IPS-NIHi7 (cell line): ENCODE results near the gene CEP83.
"Not testable (repeated sequence)": the region's sequence is repeated elsewhere in the genome, so short reads cannot be mapped to it uniquely, and the experiment has no call there.

Experiments
- DNase-seq: peaks from one replicate; pipeline ENCODE4 v3.0.0; 2012; ENCODE audit warnings: mixed read lengths; ENCODE audit errors: extremely low spot score

CEP83 gene

DNA sequence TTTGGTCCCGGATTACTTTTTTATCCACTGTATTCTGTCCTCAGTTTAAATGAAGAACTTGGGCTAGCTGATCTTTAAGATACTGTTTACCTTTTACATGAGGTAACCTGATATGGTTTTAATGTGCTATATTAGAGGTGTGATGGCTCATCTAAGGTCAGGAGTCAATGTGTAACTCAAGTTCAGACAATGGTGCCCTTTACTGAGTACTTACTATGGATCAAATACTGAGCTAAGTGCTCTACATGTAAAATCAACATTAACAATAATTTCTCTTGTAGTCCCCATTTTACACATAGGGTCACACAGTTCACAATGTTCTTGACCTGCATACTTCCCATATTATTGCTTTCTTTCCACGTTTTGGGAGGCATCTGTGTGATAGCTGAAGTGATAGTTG is 79.2 kb downstream of the CEP83 start:
- DNase-seq: no peak

DNA sequence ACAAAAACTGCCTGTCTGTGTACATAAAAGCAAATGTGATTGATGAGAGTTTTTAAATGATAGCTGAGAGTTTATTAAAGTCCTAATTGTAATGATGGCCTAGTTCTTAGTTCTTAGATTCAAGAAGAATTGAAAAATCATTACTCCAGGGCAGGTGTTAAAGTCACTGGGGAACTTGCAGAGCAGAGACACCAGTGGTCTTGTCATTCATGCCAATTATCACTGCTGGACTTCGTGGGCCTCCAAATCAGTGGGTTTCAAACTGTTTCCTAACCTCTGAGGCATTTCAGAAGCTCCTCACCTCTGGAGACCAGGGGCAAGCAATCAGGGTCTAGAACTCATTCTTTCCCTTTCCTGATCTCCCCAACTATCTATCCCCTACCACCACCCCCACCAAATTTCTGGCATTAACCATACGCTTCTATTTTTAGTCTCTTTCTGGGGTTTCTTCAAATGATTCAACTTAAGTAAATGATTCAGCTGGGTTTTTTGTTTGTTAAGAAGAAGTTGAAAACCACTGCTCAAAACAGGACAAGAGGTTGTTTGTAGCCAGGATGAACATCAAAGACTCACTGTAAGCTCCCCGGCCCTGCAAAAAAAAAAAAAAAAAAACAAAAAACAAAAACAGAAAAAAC is 80.1 kb downstream of the CEP83 start:
- DNase-seq: no peak

DNA sequence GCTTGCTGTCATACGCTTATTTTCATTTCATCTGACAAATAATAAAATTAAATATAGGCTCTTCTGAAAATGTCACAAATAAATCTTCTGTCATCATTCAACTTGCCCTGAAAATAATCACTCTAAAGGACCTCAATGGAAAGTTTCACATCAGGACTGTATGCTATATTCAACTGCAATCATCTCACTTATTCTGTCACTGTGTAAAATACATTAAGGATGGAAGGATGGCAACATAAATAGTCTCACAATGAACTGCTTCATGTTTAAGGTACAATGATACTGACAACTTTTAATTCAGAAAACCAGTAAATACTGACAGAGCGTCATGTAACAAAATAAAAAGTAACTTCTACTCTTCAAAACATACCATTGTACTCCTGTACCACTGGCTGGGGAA is 82.1 kb downstream of the CEP83 start:
- DNase-seq: no peak

DNA sequence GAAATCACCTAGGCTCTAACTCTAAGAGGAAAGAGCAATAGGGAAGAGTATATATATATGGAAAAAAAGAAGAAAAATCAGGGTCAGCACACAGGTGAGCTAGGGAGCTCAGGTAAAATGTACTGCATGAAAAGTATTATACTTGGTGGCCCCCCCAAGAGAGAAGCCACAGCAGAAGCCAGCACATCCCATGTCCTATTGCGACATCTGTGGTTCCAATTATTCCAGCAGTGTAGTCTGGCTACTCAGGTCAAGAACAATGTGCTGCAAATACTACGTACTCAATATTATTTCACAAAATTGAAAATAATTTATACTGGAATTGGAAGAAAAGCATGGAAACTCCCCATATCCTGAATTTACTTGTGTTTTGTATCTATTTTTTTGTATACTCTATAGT is 85.5 kb downstream of the CEP83 start:
- no peak for DNase-seq

DNA sequence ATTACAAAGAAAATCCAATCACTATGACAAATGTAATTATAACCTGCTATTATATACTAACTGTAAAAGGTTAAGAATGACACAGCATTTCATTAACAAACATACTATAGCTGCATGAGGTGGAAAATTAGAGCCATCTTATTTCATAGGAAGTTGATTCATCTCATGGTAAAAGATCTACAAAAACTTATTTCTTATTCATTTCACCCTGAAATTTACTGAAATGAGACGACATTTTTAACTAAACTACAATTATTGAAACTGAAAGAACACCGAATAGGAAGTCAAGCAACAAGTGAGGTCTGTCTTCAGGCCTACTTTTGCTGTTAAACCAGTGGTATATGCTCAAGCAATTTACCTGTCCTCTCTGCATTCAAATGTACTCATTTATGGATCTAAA is 87.2 kb downstream of the CEP83 start:
- no peak for DNase-seq

DNA sequence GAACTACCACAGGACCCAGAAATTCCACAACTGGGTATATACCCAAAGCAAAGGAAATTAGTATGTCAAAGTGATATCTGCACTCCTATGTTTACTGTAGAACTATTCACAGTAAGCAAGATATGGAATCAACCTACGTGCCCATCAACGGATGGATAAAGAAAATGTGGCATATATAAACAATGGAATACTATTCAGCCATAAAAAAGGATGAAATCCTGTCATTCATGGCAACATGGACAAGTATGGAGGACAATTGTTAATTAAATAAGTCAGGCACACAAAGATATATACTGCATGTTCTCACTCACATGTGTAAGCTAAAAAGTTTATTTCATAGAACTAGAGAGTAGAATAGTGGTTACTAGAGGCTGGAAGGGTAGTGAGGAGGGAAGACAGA is 97.0 kb downstream of the CEP83 start:
- DNase-seq: no peak

DNA sequence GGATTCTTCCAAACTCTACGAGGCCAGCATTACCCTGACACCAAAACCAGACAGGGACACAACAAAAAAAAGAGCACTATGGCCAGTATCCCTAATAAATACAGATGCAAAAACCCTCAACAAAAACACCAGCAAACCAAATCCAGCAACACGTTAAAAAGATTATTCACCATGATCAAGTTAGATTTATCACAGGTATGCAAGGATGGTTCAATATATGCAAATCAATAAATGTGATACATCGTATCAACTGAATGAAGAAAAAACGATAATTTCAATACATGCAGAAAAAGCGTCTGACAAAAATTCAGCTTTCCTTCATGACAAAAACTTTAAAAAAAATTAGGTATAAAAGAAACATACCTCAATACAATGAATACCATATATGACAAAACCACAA is 99.9 kb downstream of the CEP83 start:
- DNase-seq: no peak

DNA sequence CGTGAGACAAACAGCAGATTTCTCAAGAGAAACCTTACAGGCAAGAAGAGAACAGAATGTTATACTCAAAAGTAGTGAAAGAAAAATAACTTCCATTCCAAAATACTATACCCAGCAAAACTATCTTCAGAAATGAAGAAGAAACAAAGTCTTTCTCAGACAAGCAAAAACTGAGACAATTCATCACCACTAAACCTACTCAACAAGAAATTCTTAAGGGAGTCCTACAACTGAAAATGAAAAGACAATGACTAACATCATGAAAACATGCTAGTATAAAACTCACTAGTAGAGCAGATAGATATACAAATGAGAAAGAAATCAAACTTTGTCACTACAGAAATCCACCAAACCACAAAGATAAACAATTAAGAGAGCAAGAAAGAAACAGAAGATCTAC is 106.5 kb downstream of the CEP83 start:
- no peak for DNase-seq

DNA sequence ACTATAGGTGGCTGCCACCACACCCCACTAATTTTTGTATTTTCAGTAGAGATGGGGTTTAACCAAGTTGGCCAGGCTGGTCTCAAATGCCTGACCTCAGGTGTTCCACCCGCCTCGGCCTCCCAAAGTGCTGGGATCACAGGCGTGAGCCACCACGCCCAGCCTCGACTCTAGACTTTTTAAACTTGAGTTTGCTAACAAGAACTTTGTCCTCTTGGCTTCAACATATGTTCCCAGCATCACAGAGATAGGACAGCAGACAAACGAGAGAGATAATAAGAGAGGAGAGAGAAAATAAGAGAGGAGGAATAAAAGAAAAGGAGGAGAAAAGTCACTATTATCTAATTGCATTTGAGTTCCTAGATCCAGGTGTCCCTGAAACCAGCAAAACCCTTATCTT is 119.1 kb downstream of the CEP83 start:
- DNase-seq: no peak

DNA sequence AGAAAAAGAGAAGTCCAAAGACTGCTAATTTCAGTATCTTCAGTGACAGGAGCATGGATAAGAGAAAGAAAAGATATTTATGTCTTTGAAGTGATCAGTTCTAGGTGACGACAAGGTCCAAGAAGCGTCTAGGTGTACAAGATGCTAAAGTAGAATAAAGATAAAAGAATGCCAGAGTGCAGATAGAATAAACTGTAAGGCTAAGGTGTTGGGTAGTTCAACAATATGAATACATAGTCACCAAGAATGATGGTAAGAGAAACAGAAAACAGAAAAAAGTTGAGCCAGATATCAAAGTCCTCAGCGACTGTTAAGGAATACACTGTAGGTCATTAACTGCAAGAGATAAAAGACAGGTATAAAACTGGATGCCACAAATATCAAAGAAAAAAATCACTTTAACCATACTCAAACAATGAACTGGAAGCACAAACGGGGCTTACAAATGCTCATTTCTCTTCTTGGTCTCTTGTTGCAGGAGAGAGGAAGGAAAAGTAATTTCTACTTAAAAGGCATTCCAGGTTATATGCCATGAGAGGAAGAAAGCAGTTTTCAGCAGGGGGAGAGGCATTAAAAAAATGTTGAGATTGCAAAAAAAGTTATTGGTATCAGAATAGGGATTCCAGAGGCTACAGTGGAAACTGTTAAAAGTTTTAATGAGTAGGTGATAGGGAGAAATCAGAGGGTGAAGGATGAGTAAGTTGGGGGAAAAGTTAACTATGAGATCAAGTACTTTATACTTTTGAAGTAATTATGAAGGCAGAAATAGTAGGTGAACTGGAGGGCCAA is 121.5 kb downstream of the CEP83 start:
- DNase-seq: no peak

DNA sequence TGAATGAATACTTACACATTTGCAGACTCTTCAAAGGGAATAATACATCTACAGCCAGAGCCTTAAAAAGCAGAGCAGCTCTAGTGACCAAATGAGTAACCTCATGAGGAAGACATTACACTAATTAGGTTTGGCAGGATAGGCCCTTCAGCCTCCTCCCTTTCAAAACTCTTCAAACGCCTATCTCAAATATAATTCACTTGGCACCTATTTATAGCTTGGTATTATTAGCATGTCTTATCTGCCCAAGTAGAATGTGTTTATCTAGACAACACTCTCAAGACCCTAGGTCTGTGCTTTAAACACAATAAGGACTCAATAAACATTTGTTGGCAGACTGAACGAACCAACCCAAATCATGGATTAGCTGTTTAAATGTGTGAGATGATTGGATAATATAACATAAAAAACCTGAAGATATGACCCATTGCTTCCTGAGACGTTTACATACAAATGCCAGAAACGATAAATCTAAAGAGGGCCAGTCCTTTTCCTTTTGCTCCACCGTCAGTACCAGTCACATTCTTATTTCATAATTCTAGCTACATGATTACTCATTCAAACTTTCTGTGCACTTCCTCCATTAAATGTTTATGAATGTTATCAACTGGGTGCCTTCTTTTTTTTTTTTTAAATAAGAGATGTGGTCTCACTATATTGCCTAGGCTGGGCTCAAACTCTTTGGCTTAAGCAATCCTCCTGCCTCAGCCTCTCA is 123.3 kb downstream of the CEP83 start:
- no peak for DNase-seq

DNA sequence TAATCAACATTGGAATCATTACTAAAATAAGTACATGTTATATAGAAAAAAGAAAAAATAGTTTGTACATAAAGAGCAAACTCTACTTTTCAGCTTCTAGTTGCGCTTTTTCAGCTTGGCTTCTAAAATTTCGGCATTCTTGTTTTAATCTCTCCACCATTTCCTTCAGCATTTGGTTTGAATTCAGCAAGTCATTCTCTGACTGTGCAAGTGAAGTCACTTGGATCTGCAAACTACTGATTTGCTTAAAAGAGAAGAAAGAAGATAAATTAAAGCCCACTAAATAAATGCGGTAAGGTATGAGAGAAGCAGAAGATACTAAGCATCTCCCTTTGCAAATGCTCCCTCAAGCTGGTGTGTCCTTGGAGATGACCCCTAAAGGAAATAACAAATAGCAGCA is 126.3 kb downstream of the CEP83 start:
- DNase-seq: no peak

DNA sequence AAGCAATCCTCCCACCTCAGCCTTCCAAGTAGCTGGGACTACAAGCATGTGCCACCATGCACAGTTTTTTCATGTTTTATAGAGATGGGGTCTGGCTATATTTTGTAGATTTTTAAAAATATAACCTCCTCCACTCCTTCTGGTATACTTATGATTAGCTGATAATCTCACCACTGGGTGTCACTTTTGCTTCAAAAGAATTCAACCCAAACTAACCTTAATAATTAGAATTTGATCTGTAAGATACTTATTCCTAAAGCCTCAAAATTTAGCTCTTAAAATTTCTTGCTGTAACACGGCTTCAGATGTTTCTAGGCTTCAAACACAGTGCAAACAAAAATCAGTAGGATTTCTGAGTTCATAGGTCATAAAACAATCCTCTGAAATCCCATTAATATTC is 130.3 kb downstream of the CEP83 start:
- no peak for DNase-seq

DNA sequence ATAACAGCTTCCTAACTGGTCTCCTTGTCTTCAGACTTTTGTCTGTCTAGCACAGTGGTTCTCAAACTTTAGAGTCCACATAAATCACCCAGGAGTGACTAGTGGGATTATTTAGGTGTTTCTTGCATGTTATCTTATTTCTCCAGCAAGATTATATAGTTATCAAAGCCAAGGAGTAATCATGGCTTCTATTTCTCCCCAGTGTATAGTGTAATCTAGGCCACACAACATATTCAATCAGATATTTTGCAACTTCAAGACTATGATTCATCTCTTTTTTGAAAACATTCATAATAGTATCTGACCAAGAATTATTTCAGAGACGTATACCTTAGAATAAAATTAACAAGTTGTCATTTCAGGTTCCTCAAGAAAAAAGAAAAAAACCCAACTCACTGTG is 131.9 kb downstream of the CEP83 start:
- no peak for DNase-seq

DNA sequence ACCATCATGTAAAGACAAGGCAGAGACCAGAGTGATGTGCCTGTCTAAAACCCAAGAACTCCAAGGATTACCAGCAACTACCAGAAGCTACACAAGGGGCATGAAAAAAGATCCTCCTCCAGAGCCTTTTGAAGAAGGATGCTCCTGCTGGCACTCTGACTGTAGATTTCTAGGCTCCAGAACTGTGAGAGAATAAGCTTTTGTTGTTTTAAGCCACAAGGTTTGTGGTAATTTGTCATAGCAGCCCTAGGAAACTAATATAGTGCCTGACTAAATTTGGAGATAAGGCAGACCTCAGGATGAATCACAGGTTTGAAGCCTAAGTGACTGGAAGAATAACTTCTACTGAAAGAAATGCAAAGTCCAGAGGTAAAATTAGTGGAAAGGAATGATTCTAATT is 132.9 kb downstream of the CEP83 start:
- DNase-seq: no peak

DNA sequence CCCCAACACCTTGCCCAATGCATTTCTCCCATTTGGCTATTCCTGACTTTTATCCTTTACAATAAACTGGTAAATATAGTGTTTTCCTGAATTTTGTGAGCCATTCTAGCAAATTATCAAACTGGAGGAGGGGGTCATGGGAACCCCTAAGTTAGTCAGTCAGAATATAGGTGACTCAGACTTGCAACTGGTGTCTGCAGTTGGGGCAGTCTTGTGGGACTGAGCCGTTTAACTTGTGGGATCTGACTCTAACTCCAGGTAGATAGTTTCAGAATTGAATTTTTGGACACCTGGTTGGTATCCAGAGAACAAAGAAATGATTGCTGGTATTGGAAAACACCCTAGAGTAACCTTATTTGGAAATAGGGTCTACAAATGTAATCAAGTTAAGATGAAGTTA is 133.4 kb downstream of the CEP83 start:
- no peak for DNase-seq

DNA sequence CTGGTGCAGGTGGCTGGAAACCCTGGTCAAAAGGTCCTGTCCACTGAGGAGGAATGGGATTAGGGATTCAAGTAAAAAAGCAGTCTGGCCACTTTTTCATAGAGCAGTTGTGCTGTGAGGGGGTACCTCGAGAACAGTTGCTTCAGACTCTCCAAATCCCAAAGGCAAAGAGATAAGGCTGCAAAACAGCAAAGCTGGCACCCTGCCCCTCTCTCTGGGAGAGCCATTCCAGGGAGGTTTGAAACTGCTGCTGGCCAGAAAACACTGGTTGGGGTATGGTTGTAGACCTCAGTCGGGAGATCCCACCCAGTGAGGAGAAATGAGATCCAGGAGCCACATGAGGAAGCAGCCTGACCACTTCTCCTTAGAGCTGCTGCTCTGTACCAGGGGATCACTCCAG is 137.3 kb downstream of the CEP83 start:
- DNase-seq: no peak

DNA sequence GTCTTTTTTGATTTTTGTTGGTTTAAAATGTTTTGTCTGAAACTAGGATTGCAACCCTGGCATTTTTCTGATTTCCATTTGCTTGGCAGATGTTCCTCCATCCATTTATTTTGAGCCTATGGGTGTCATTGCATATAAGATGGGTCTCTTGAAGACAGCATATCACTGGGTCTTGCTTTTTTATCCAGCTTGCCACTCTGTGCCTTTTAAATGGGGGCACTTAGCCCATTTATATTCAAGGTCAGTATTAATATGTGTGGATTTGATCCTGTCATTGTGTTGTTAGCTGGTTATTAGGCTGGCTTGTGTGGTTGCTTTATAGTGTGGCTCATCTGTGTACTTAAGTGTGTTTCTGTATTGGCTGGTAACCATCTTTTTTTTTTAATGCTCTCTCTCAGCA is 139.6 kb downstream of the CEP83 start:
- DNase-seq: no peak

DNA sequence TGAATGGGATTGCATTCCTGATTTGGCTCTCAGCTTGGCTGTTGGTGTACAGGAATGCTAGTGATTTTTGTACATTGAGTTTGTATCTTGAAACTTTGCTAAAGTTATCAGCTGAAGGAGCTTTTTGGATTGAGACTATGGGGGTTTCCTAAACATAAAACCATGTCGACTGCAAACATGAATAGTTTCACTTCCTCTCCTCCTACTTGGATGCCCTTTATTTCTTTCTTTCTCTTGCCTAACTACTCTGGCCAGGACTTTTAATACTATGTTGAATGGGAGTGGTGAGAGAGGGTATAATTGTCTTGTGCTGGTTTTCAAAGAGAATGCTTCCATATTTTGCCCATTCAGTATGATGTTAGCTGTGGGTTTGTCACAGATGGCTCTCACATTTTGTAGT is 141.5 kb downstream of the CEP83 start:
- no peak for DNase-seq

DNA sequence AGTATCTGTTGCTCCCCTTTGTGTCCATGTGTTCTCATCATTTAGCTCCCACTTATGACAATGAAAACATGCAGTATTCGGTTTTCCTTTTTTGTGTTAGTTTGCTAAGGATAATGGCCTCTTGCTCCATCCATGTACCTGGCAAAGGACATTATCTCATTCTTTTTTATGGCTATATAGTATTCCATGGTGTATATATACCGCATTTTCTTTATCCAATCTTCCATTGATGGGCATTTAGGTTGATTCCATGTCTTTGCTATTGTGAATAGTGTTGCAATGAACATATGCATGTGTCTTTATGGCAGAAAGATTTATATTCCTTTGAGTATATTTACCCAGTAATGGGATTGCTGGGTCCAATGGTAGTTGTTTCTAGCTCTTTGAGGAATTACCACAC is 143.1 kb downstream of the CEP83 start:
- DNase-seq: not testable (repeated sequence)

DNA sequence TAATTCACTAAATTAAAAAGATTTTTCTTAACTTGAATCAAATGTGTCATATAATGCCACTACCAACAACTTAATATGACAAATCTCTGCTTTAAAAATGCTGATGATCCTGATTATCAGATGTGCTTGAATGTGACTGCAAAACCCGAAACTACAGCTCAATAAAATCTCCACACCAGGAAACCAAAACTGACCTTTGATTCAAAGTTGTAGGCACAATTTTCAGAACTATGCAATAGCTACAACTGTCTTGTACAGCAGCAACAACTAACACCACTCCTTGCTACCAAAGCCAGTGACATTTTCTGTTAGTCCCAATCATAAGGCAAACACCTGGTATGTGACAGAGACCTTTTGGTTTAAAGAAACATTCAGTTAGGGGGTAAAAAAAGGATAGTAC is 147.3 kb downstream of the CEP83 start:
- no peak for DNase-seq

DNA sequence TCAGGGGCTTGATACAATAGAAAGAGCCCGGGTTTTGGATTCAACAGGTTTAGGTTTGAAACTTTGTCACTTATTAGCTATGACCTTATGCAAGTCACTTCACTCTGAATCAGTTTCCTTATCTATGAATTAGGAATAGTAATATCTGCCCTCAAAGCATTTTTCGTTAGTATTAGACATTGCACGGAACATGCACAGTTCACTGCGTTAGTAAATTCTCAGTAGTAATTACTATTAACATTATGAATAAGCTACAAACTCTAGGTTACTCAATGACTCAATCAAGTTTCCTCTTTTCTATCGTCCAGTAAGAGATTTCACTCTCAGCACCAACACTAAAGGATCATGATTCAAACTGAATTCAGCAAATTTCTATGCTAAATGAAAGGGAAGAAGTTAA is 150.3 kb downstream of the CEP83 start:
- DNase-seq: no peak

DNA sequence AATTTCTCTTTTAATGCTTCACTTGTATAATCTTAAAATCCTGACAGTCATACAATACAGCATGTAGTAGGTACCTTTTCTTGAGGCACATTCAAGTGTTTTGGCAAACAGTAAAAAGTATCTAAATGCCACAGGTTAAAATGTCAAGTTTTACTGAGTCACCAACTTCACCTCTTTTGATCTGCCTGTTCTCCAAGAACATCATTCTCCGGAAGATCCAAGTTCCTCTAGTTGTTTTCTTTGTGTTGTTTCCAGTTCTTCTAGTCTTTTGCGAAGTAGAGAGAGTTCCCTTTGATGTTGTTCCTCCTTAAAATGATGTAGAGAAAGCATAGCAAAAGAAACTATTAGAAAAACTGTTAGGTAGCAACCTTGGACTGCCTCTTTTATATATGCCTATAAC is 151.1 kb downstream of the CEP83 start:
- DNase-seq: no peak
